Measurements from ENCODE around the gene MRPL53.

The MRPL53 gene

GRCh38 chr2:74482801-74483674 is 10.6 kb upstream of the MRPL53 start, which contains the start of the genes CCDC142 and TTC31 (continued):
- TF ChIP-seq CTCF (tag by site-specific recombination; IDR thresholded peaks at IDR 0.05) (peak; percentile 88), ZNF19 (tag by site-specific recombination; IDR thresholded peaks at IDR 0.05; ENCODE audit: low read depth) (no peak), PRDM4 (tag by site-specific recombination; IDR thresholded peaks at IDR 0.05) (no peak), ZNF132 (tag by site-specific recombination; IDR thresholded peaks at IDR 0.05; ENCODE audit: borderline replicate concordance) (no peak), ZNF140 (tag by site-specific recombination; IDR thresholded peaks at IDR 0.05) (no peak), FEZF1 (tag by site-specific recombination; IDR thresholded peaks at IDR 0.05) (no peak), ZNF76 (tag by site-specific recombination; IDR thresholded peaks at IDR 0.05; ENCODE audit: borderline replicate concordance, low read depth) (peak; percentile 74), ZNF362 (tag by site-specific recombination; IDR thresholded peaks at IDR 0.05) (no peak), ZBTB11 (tag by site-specific recombination; conservative IDR thresholded peaks at IDR 0.05; ENCODE audit: low read depth) (peak; percentile 89), ZNF530 (tag by site-specific recombination; IDR thresholded peaks at IDR 0.05; ENCODE audit: low read depth) (no peak), ZNF510 (tag by site-specific recombination; IDR thresholded peaks at IDR 0.05; ENCODE audit: insufficient replicate concordance) (no peak), KLF7 (tag by site-specific recombination; IDR thresholded peaks at IDR 0.05; ENCODE audit: borderline replicate concordance) (0 out of 2 replicates have a peak, but pooled peaks have one; percentile 84), ZNF239 (tag by site-specific recombination; IDR thresholded peaks at IDR 0.05) (no peak), ZNF148 (tag by site-specific recombination; IDR thresholded peaks at IDR 0.05; ENCODE audit: borderline replicate concordance) (no peak), ZNF23 (tag by site-specific recombination; IDR thresholded peaks at IDR 0.05; ENCODE audit: borderline replicate concordance) (no peak), ZNF791 (tag by site-specific recombination; IDR thresholded peaks at IDR 0.05) (no peak), KLF1 (tag by site-specific recombination; IDR thresholded peaks at IDR 0.05) (peak; percentile 42), ZNF335 (tag by site-specific recombination; conservative IDR thresholded peaks at IDR 0.05) (peak; percentile 92), ZNF354C (tag by site-specific recombination; IDR thresholded peaks at IDR 0.05; ENCODE audit: borderline replicate concordance, low read depth) (no peak), HOXA7 (CRISPR knock-in tag; IDR thresholded peaks at IDR 0.05; ENCODE audit: borderline replicate concordance) (no peak), GFI1B (tag by site-specific recombination; IDR thresholded peaks at IDR 0.05) (no peak), ZNF561 (tag by site-specific recombination; IDR thresholded peaks at IDR 0.05; ENCODE audit: borderline replicate concordance) (no peak; the same call in none of the 2 replicates), ZNF645 (tag by site-specific recombination; IDR thresholded peaks at IDR 0.05) (no peak), ZNF341 (tag by site-specific recombination; IDR thresholded peaks at IDR 0.05; ENCODE audit: low read depth) (peak; percentile 82), ZNF660 (tag by site-specific recombination; IDR thresholded peaks at IDR 0.05) (peak; percentile 41; the same call in 1 of the 2 replicates), BCL11B (tag by site-specific recombination; IDR thresholded peaks at IDR 0.05; ENCODE audit: low read depth) (no peak)

All from HEK293 (cell line).